Lower leg skin (tissue), 3 donors: ENCODE data around the gene C16orf92.

Source experiments
- POLR2A ChIP-seq, 2 donors: fragments of 450-650 bp; IDR thresholded peaks; one replicate each; pipeline ENCODE4 v1.6.1; 2016 to 2017; ENCODE audit warnings: antibody characterized with exemption in 2 of 2, mild to moderate bottlenecking in 1 of 2, moderate library complexity in 1 of 2
- TF ChIP-seq, protein P1 (sequence below), 3 donors: fragments of 450-650 bp; IDR thresholded peaks; one replicate each; pipeline ENCODE4 v1.5.1; 2016; ENCODE audit warnings: antibody characterized with exemption in 3 of 3, mild to moderate bottlenecking in 3 of 3, moderate library complexity in 2 of 3

DNA sequence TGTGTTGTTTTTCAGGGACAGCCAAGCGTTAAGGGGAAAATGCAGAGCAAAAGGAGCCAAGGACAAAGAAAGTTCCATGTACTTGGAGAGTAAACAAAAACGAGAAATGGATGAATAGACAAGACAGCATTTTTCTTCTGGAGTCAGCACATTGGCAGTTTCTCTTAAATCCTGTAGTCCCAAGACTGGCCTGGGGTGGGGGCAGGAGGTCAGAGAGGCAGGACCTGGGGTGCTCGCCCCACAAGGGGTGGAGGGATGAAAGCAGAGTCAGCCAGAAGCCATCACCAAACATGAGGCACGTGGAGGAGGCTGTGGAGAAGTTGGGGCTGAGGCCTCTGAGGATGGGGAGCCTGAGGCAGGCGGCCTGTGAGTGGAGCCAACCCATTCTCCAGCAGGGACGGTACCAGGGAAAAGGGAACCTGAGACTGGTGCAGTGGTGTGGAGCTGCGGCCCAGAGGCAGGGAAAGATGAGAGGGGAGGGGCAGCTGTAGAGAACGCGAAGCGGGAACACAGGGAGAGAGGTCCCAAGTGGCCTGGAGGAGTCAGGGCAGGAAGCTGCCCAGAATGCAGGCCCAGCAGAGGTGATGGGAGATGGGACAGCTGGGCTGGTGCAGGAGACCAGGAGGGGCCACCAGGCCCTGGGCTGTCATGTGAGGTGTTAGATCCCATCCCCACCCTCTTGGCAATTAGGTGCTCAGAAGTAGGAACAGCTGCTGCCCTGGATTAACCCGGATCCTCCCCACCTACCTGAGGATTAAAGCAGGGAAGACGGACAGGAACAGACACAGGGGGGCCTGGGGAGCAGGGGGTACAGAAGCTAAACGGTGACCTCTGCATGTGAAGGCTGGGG is 4.8 kb downstream of the C16orf92 start:
- TF ChIP-seq, protein P1, sequence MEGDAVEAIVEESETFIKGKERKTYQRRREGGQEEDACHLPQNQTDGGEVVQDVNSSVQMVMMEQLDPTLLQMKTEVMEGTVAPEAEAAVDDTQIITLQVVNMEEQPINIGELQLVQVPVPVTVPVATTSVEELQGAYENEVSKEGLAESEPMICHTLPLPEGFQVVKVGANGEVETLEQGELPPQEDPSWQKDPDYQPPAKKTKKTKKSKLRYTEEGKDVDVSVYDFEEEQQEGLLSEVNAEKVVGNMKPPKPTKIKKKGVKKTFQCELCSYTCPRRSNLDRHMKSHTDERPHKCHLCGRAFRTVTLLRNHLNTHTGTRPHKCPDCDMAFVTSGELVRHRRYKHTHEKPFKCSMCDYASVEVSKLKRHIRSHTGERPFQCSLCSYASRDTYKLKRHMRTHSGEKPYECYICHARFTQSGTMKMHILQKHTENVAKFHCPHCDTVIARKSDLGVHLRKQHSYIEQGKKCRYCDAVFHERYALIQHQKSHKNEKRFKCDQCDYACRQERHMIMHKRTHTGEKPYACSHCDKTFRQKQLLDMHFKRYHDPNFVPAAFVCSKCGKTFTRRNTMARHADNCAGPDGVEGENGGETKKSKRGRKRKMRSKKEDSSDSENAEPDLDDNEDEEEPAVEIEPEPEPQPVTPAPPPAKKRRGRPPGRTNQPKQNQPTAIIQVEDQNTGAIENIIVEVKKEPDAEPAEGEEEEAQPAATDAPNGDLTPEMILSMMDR (IDR thresholded peaks at IDR 0.05) = no peak
- no peak for TF ChIP-seq POLR2A (IDR thresholded peaks at IDR 0.05)
